Neural progenitor cell (in vitro differentiated cells): ENCODE results near the gene AP2A2. TPM values are rescaled to one million over a fixed set of nuclear protein-coding genes. Genes with fewer than 3 reads are reported as not detected.

Experiments used
- DNase-seq: peaks from one replicate; pipeline ENCODE4 v3.0.0-alpha.2; 2016; ENCODE audit warnings: low spot score
- H2AFZ ChIP-seq: fragments of 200-600 bp; sonication (generic); replicated peaks from 2 replicates; pipeline ENCODE4 v1.6.1; 2016; ENCODE audit warnings: antibody characterized with exemption
- H3F3A ChIP-seq: fragments of 200-600 bp; sonication (generic); 2 replicates; pipeline ENCODE4 v1.6.1; 2016; ENCODE audit warnings: antibody characterized with exemption, low read depth
- H3K27ac ChIP-seq: fragments of 200-600 bp; sonication (generic); 2 replicates; pipeline ENCODE4 v1.5.1; 2016; ENCODE audit warnings: mild to moderate bottlenecking
- H3K27me3 ChIP-seq: fragments of 200-600 bp; sonication (generic); 2 replicates; pipeline ENCODE4 v1.6.1; 2016; ENCODE audit warnings: mild to moderate bottlenecking, moderate library complexity
- H3K36me3 ChIP-seq: fragments of 200-600 bp; sonication (generic); 2 replicates; pipeline ENCODE4 v1.5.1; 2016
- H3K4me1 ChIP-seq: fragments of 200-600 bp; sonication (generic); 2 replicates; pipeline ENCODE4 v1.6.1; 2016; ENCODE audit warnings: mixed run types
- H3K4me2 ChIP-seq: fragments of 200-600 bp; sonication (generic); 2 replicates; pipeline ENCODE4 v1.6.1; 2016
- H3K4me3 ChIP-seq: fragments of 200-600 bp; sonication (generic); 2 replicates; pipeline ENCODE4 v1.5.1; 2016
- H3K79me2 ChIP-seq: fragments of 200-600 bp; sonication (generic); 2 replicates; pipeline ENCODE4 v1.6.1; 2016; ENCODE audit warnings: low read depth
- H3K9ac ChIP-seq: fragments of 200-600 bp; sonication (generic); 2 replicates; pipeline ENCODE4 v1.6.1; 2016
- H3K9me3 ChIP-seq: fragments of 200-600 bp; sonication (generic); 2 replicates; pipeline ENCODE4 v1.5.1; 2016; ENCODE audit warnings: low read depth
- H4K20me1 ChIP-seq: fragments of 200-600 bp; sonication (generic); 2 replicates; pipeline ENCODE4 v1.6.1; 2016; ENCODE audit warnings: low read depth
- H3K27ac Mint-ChIP-seq: 3 replicates; pipeline ENCODE4 v1.8.0; 2021; ENCODE audit warnings: mixed read lengths
- H3K27me3 Mint-ChIP-seq: 2 replicates; pipeline ENCODE4 v1.8.0; 2022; ENCODE audit warnings: low read depth, mild to moderate bottlenecking, inconsistent platforms, moderate library complexity, mixed read lengths; ENCODE audit not compliant: insufficient read depth
- H3K36me3 Mint-ChIP-seq: 3 replicates; pipeline ENCODE4 v1.8.0; 2021; ENCODE audit warnings: mixed read lengths
- H3K4me1 Mint-ChIP-seq: 3 replicates; pipeline ENCODE4 v1.8.0; 2021; ENCODE audit warnings: mixed read lengths
- H3K4me3 Mint-ChIP-seq: 3 replicates; pipeline ENCODE4 v1.8.0; 2021; ENCODE audit warnings: mild to moderate bottlenecking, moderate library complexity, mixed read lengths
- H3K9me3 Mint-ChIP-seq: 3 replicates; pipeline ENCODE4 v1.8.0; 2020; ENCODE audit warnings: mixed read lengths
- CTCF ChIP-seq: fragments of 200-600 bp; sonication (generic); IDR thresholded peaks from 2 replicates; pipeline ENCODE4 v1.5.1; 2017; ENCODE audit warnings: antibody characterized with exemption, mild to moderate bottlenecking
- EZH2 ChIP-seq: fragments of 200-600 bp; sonication (generic); IDR thresholded peaks from 2 replicates; pipeline ENCODE4 v1.6.1; 2017; ENCODE audit warnings: antibody characterized with exemption, mild to moderate bottlenecking, moderate library complexity
- EZH2phosphoT487 ChIP-seq: fragments of 200-600 bp; sonication (generic); IDR thresholded peaks from 2 replicates; pipeline ENCODE4 v1.6.1; 2017; ENCODE audit warnings: antibody characterized with exemption
- total RNA-seq: library from RNA; depleted of rRNA; stranded (reverse); fragments of >200 nt; gene quantifications from 2 replicates; pipeline ENCODE4 v1.2.3, GENCODE V29; 2015; ENCODE audit warnings: low replicate concordance

AP2A2 gene
- total RNA-seq, 1 donor from 2014 or later = 67.5 TPM

DNA sequence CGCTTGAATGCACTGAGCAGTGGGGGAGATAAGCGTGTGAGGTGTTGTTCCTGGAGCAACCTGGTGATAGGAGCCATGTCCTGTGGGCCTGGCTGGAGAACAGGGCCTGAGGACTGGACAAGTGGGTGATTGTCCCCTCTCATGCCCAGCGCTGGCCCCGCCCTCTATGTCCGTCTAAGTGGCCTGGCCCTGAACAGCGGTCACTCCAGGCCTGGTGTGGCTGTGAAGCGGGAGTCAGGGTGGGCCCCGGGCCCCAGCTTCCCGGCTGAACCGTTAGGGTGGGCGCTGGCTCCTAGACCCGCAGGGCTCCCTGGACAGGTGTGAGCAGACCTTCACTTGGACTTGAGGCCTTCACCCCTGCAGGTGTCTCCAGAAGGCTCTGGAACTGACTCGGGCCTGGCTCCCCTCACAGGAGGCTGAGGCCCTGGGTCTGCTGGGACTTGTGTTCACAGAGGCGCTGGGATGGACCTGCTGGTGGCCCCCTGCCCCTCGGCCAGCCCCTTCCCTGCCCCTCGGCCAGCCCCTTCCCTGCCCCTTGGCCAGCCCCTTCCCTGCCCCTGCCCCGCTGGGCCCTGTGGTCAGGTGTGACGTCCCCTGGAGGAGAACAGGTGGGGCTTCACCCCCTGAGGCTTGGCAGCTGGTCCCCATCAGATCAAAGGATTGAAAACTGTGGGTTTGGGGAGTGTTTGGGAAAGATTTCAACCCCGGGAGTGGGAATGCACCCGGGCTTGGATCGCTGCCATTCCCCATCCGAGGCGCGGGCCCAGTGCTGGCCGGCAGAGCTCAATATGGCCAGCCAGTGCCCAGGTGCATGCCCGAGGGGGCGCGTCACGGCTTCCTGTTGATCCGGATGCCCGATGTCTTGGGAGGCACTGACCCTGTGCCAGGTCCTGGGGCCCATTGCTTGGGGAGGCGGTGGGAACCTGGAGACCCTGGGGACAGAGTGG is 114.1 kb downstream of the AP2A2 start:
- Histone ChIP-seq H3K27ac (no peak overlapping the region), H3K27me3 (no peaks in the 10 kb centered on the region), H2AFZ (no peak overlapping the region), H3K79me2 (no peaks in the 10 kb centered on the region), H3K36me3 (no peaks in the 10 kb centered on the region), H3K4me1 (peaks cover 5% of the 10 kb centered on the region), H3K4me3 (no peak overlapping the region), H4K20me1 (no peaks in the 10 kb centered on the region), H3K9ac (no peak overlapping the region), H3K4me2 (no peak overlapping the region), H3K9me3 (no peaks in the 10 kb centered on the region), H3F3A (no peaks in the 10 kb centered on the region)
- Mint-ChIP-seq H3K36me3 (no peaks in the 10 kb centered on the region), H3K4me1 (no peaks in the 10 kb centered on the region), H3K27me3 (no peaks in the 10 kb centered on the region), H3K27ac (no peak overlapping the region), H3K9me3 (no peaks in the 10 kb centered on the region), H3K4me3 (no peak overlapping the region)
- TF ChIP-seq EZH2phosphoT487 (no peak), EZH2 (no peak), CTCF (no peak)
- no peak for DNase-seq

DNA sequence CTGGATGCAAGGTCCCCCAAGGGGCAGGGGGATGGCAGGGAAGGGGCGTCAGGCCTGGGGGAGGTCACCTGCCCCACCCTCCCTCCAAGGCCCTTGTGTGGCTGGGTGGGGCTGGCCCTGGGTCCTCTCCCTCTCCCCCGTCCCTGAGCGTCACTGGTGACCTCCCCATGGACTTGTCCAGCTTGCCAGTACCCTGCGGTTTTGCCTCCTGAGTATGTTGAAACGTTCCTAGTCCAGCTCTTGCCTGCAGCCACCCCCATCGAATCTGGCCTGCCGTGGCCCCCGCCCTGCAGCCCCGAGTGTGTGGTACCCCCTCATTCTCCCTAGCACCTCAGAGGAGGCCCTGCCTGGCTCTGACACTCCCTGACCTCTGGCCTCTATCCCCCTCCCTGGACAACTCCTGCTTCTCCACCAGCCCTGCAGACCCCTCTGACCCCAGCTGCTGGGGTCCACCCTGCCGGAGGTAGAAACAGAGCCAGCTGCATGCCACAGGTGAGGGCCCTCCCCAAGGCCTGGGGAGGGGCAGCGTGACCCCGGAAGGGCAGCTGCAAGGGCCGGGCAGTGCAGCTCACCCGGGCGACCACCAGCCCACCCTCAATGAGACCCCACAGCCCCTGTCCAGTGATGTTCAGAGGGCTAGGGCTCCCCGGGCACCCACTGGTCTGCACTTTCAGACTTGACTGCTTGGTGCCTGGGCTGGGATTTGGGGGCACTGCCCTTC is 114.9 kb downstream of the AP2A2 start:
- H3F3A ChIP-seq = no peaks in the 10 kb centered on the region
- H3K4me1 Mint-ChIP-seq = no peaks in the 10 kb centered on the region
- H3K36me3 Mint-ChIP-seq = no peaks in the 10 kb centered on the region
- DNase-seq = no peak
- H3K4me3 ChIP-seq = no peak overlapping the region
- H4K20me1 ChIP-seq = no peaks in the 10 kb centered on the region
- no peaks in the 10 kb centered on the region for H3K27me3 ChIP-seq
- H3K27me3 Mint-ChIP-seq = no peaks in the 10 kb centered on the region
- H3K4me1 ChIP-seq = peaks cover 3% of the 10 kb centered on the region
- no peak overlapping the region for H3K4me3 Mint-ChIP-seq
- no peak overlapping the region for H3K27ac Mint-ChIP-seq
- H2AFZ ChIP-seq = no peak overlapping the region
- H3K9ac ChIP-seq = no peak overlapping the region
- H3K27ac ChIP-seq = no peak overlapping the region
- TF ChIP-seq EZH2phosphoT487 (no peak), EZH2 (no peak), CTCF (no peak)
- H3K9me3 Mint-ChIP-seq = no peaks in the 10 kb centered on the region
- H3K79me2 ChIP-seq = no peaks in the 10 kb centered on the region
- no peak overlapping the region for H3K4me2 ChIP-seq
- no peaks in the 10 kb centered on the region for H3K36me3 ChIP-seq
- no peaks in the 10 kb centered on the region for H3K9me3 ChIP-seq

DNA sequence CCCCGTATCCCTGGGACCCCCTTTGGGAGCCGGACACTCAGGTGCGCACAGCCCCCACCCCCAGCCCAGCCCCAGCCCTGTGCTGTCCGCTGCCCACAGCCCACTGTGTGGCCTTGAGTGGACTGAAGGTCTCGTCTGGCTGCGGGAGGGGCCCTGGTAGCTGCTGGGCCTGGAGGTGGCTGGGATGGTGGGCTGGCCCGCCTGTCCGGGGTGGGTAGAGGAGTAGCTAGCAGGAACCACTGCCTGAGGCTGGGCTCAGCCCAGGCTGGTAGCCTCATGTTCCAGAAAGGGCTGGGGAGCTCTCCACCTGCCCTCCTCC is 115.4 kb downstream of the AP2A2 start:
- Histone ChIP-seq H3K27ac (no peak overlapping the region), H2AFZ (no peak overlapping the region), H3K4me1 (peaks cover 3% of the 10 kb centered on the region), H3F3A (no peaks in the 10 kb centered on the region), H3K36me3 (no peaks in the 10 kb centered on the region), H3K4me2 (no peak overlapping the region), H3K9me3 (no peaks in the 10 kb centered on the region), H3K4me3 (no peak overlapping the region), H3K27me3 (no peaks in the 10 kb centered on the region), H4K20me1 (no peaks in the 10 kb centered on the region), H3K79me2 (no peaks in the 10 kb centered on the region), H3K9ac (no peak overlapping the region)
- Mint-ChIP-seq H3K27me3 (no peaks in the 10 kb centered on the region), H3K4me1 (no peaks in the 10 kb centered on the region), H3K27ac (no peak overlapping the region), H3K36me3 (no peaks in the 10 kb centered on the region), H3K4me3 (no peak overlapping the region), H3K9me3 (no peaks in the 10 kb centered on the region)
- no peak for DNase-seq
- TF ChIP-seq EZH2 = no peak
- no peak for TF ChIP-seq CTCF
- no peak for TF ChIP-seq EZH2phosphoT487
